Endothelial cell of umbilical vein (primary cell): ENCODE data around the gene LGR4.

Experiments used
- EZH2 ChIP-seq: IDR thresholded peaks from 2 replicates; pipeline ENCODE4 v1.6.1; 2012; ENCODE audit warnings: borderline replicate concordance, low read depth, mild to moderate bottlenecking, moderate library complexity, low read length, inconsistent platforms; ENCODE audit not compliant: severe bottlenecking
- FOS ChIP-seq: IDR thresholded peaks from 2 replicates; pipeline ENCODE4 v1.6.1; 2011; ENCODE audit warnings: mild to moderate bottlenecking, low read length, moderate library complexity, borderline replicate concordance; ENCODE audit not compliant: insufficient read depth
- GATA2 ChIP-seq: IDR thresholded peaks from 2 replicates; pipeline ENCODE4 v1.7.0; 2011; ENCODE audit warnings: low read depth, mild to moderate bottlenecking, moderate library complexity, mixed read lengths, low read length; ENCODE audit not compliant: insufficient read length, insufficient read depth
- JUN ChIP-seq: IDR thresholded peaks from 2 replicates; pipeline ENCODE4 v1.6.1; 2011; ENCODE audit warnings: borderline replicate concordance, low read depth; ENCODE audit not compliant: insufficient read length, insufficient read depth
- MYC ChIP-seq: IDR thresholded peaks from one replicate; pipeline ENCODE4 v1.6.1; 2011; ENCODE audit warnings: mild to moderate bottlenecking, low read depth, low read length
- POLR2A ChIP-seq: IDR thresholded peaks from 2 replicates; pipeline ENCODE4 v1.6.1; 2012; ENCODE audit warnings: low read depth, mild to moderate bottlenecking, control low read depth, low read length
- POLR2AphosphoS5 ChIP-seq: IDR thresholded peaks from 2 replicates; pipeline ENCODE4 v1.6.1; 2012; ENCODE audit warnings: low read depth, mild to moderate bottlenecking, control low read depth, low read length, moderate library complexity; ENCODE audit not compliant: insufficient read depth
- TF ChIP-seq, protein P1 (sequence below), 2 donors: IDR thresholded peaks; 1 replicate in 1 of 2; 2 replicates in 1 of 2; pipeline ENCODE4 v1.5.1; 2011; ENCODE audit warnings: low read length in 2 of 2, mild to moderate bottlenecking in 2 of 2, moderate library complexity in 2 of 2, control low read depth in 1 of 2, inconsistent platforms in 1 of 2, low read depth in 1 of 2; ENCODE audit not compliant: insufficient read depth in 1 of 2; ENCODE audit errors: extremely low read depth in 1 of 2
- TF ChIP-seq, protein P2 (sequence below): IDR thresholded peaks from 2 replicates; pipeline ENCODE4 v1.6.1; 2011; ENCODE audit not compliant: insufficient read depth, insufficient read length

DNA sequence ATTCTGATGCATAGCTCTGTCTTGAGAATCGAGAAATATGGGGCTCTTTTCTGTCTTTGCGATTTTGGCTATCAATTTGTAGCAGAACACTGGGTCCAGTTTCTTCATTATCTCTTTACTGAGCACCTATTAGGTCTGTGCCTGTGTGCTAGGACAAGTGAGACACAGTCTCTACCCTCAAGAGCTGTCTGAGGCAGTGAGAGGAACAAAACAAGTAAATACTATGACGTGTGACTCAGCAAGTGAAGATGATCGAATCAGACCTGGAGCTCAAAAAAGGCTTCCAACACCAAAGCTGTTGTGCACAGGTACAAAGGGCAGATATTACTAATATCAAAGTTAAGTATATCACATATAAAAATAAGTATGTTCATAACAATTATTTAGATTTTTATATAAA lies 52.4 kb downstream of the LGR4 start:
- TF ChIP-seq, protein P1, sequence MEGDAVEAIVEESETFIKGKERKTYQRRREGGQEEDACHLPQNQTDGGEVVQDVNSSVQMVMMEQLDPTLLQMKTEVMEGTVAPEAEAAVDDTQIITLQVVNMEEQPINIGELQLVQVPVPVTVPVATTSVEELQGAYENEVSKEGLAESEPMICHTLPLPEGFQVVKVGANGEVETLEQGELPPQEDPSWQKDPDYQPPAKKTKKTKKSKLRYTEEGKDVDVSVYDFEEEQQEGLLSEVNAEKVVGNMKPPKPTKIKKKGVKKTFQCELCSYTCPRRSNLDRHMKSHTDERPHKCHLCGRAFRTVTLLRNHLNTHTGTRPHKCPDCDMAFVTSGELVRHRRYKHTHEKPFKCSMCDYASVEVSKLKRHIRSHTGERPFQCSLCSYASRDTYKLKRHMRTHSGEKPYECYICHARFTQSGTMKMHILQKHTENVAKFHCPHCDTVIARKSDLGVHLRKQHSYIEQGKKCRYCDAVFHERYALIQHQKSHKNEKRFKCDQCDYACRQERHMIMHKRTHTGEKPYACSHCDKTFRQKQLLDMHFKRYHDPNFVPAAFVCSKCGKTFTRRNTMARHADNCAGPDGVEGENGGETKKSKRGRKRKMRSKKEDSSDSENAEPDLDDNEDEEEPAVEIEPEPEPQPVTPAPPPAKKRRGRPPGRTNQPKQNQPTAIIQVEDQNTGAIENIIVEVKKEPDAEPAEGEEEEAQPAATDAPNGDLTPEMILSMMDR (IDR thresholded peaks at IDR 0.05; ENCODE audit: extremely low read depth in 1 of 2, insufficient read depth in 1 of 2, low read depth in 1 of 2, low read length in 2 of 2), result no peak
- no peak for TF ChIP-seq JUN
- TF ChIP-seq POLR2A, result no peak
- no peak for TF ChIP-seq EZH2
- TF ChIP-seq, protein P2, sequence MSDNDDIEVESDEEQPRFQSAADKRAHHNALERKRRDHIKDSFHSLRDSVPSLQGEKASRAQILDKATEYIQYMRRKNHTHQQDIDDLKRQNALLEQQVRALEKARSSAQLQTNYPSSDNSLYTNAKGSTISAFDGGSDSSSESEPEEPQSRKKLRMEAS, result no peak
- no peak for TF ChIP-seq POLR2AphosphoS5
- no peak for TF ChIP-seq MYC
- TF ChIP-seq GATA2, result no peak
- TF ChIP-seq FOS, result no peak
